Loucy (cell line): ENCODE data around the gene FLVCR2.

Experiments used
- H2AFZ ChIP-seq: fragments of 200-600 bp; sonication (generic); 2 replicates; pipeline ENCODE4 v1.6.0; 2016; ENCODE audit warnings: antibody characterized with exemption, mild to moderate bottlenecking, low read length, moderate library complexity
- H3F3A ChIP-seq: fragments of 200-600 bp; 2 replicates; pipeline ENCODE4 v1.6.0; 2016; ENCODE audit warnings: antibody characterized with exemption, low read depth, mild to moderate bottlenecking
- H3K27me3 ChIP-seq: fragments of 200-600 bp; sonication (generic); 2 replicates; pipeline ENCODE4 v1.6.1; 2014; ENCODE audit warnings: low read length, mild to moderate bottlenecking; ENCODE audit not compliant: insufficient read depth, poor library complexity, severe bottlenecking
- H3K36me3 ChIP-seq: fragments of 200-600 bp; sonication (generic); 2 replicates; pipeline ENCODE4 v1.6.1; 2016; ENCODE audit warnings: low read length; ENCODE audit not compliant: insufficient read depth
- H3K4me1 ChIP-seq: fragments of 200-600 bp; sonication (generic); 2 replicates; pipeline ENCODE4 v1.5.1; 2014; ENCODE audit warnings: low read length, mild to moderate bottlenecking; ENCODE audit not compliant: insufficient read depth, poor library complexity, severe bottlenecking
- H3K4me2 ChIP-seq: fragments of 200-600 bp; sonication (generic); 2 replicates; pipeline ENCODE4 v1.6.0; 2014; ENCODE audit warnings: antibody characterized with exemption, low read length, low read depth, mild to moderate bottlenecking; ENCODE audit not compliant: poor library complexity, severe bottlenecking
- H3K4me3 ChIP-seq: fragments of 200-600 bp; sonication (generic); 2 replicates; pipeline ENCODE4 v1.5.1; 2014; ENCODE audit warnings: low read length, mild to moderate bottlenecking, mixed read lengths; ENCODE audit not compliant: poor library complexity, severe bottlenecking
- H3K79me2 ChIP-seq: fragments of 200-600 bp; sonication (generic); 2 replicates; pipeline ENCODE4 v1.6.1; 2014; ENCODE audit warnings: low read length; ENCODE audit not compliant: insufficient read depth
- H3K9ac ChIP-seq: fragments of 200-600 bp; sonication (generic); 2 replicates; pipeline ENCODE4 v1.6.0; 2014; ENCODE audit warnings: mild to moderate bottlenecking, low read depth, low read length, moderate library complexity; ENCODE audit not compliant: poor library complexity, severe bottlenecking
- H3K9me2 ChIP-seq: fragments of 200-600 bp; sonication (generic); replicated peaks from 2 replicates; pipeline ENCODE4 v1.6.1; 2016; ENCODE audit warnings: low read depth, low read length, mixed read lengths
- H3K9me3 ChIP-seq: fragments of 200-600 bp; sonication (generic); 2 replicates; pipeline ENCODE4 v1.6.1; 2014; ENCODE audit warnings: mild to moderate bottlenecking, antibody characterized with exemption, low read length, low read depth; ENCODE audit not compliant: insufficient read depth
- H4K20me1 ChIP-seq: fragments of 200-600 bp; sonication (generic); 2 replicates; pipeline ENCODE4 v1.6.0; 2014; ENCODE audit warnings: antibody characterized with exemption, low read length, mild to moderate bottlenecking; ENCODE audit not compliant: insufficient read depth, poor library complexity, severe bottlenecking
- EZH2phosphoT487 ChIP-seq: fragments of 200-600 bp; IDR thresholded peaks from 2 replicates; pipeline ENCODE4 v1.6.1; 2018; ENCODE audit warnings: antibody characterized with exemption, mild to moderate bottlenecking, moderate library complexity, borderline replicate concordance
- TF ChIP-seq, protein P1 (sequence below): fragments of 200-600 bp; sonication (generic); conservative IDR thresholded peaks from 2 replicates; pipeline ENCODE4 v1.5.1; 2014; ENCODE audit warnings: mild to moderate bottlenecking, antibody characterized with exemption, low read length

Gene FLVCR2

DNA sequence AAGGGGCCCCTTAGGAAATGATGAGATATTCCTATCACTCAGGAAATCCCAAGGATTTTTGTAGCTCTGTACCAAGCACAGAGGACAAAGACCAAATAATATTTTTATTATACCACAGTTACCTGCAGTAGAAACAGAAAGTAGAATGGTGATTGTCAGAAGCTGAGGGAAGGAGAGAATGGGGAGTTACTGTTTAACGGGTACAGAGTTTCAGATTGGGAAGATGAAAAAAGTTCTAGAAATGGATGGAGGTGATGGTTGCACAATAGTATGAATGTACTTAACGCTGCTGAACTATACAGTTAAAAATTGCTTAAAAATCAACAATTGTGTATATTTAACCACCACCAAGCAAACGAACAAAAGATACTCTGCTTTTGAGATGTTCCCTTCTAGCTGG is 24.1 kb downstream of the FLVCR2 start:
- H3K36me3 ChIP-seq = no peaks in the 10 kb centered on the region
- H4K20me1 ChIP-seq = no peaks in the 10 kb centered on the region
- no peaks in the 10 kb centered on the region for H3F3A ChIP-seq
- H3K9me2 ChIP-seq = no peaks in the 10 kb centered on the region
- no peaks in the 10 kb centered on the region for H3K27me3 ChIP-seq
- no peak overlapping the region for H2AFZ ChIP-seq
- no peak overlapping the region for H3K9ac ChIP-seq
- TF ChIP-seq, protein P1, sequence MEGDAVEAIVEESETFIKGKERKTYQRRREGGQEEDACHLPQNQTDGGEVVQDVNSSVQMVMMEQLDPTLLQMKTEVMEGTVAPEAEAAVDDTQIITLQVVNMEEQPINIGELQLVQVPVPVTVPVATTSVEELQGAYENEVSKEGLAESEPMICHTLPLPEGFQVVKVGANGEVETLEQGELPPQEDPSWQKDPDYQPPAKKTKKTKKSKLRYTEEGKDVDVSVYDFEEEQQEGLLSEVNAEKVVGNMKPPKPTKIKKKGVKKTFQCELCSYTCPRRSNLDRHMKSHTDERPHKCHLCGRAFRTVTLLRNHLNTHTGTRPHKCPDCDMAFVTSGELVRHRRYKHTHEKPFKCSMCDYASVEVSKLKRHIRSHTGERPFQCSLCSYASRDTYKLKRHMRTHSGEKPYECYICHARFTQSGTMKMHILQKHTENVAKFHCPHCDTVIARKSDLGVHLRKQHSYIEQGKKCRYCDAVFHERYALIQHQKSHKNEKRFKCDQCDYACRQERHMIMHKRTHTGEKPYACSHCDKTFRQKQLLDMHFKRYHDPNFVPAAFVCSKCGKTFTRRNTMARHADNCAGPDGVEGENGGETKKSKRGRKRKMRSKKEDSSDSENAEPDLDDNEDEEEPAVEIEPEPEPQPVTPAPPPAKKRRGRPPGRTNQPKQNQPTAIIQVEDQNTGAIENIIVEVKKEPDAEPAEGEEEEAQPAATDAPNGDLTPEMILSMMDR = no peak
- no peak for TF ChIP-seq EZH2phosphoT487
- H3K9me3 ChIP-seq = no peaks in the 10 kb centered on the region
- no peaks in the 10 kb centered on the region for H3K4me1 ChIP-seq
- H3K79me2 ChIP-seq = no peaks in the 10 kb centered on the region
- no peak overlapping the region for H3K4me2 ChIP-seq
- no peak overlapping the region for H3K4me3 ChIP-seq

DNA sequence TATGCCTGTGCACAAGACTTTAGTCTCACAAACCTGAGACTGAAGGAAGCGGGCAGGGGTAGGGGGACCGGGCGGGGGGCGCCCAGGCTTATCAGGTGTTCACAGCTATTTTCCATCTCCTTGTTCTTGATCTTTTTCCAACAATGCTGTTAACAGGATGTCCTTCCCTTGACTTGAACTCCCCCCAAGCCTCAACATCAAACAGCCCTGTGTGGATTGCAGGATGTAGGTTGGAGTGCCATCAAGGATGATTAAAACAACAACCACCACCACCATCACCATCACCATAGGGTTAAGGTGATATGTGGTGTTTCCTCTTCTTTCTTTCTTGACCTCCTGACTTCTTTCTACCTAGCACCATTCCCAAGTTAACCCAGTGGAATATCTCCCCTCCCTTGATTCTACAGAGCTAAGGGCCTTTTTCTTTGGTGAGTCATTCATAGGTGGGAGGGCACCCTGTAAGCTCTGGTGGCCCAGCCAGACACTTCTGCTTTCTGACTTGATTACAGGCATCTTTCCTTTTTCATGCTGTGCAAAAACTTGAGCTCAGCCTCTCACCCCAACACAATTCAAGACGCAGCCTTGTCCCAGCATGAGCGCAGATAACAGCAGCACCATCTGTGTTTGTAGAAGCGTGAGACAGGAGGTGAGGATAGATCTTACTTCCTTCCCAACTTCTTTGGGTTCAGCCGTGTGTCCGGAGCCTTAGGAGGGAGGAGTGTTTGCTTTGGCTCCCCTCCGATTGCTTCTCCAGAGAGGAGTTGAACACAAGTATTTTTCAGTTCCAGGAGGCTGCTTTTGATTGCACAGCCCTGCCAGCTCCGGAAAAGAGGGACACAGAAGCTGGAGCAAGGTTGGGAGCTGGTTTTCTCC is 26.8 kb downstream of the FLVCR2 start:
- Histone ChIP-seq H3K36me3 (no peaks in the 10 kb centered on the region), H3K4me1 (no peaks in the 10 kb centered on the region), H3F3A (no peaks in the 10 kb centered on the region), H3K79me2 (no peaks in the 10 kb centered on the region), H3K4me2 (no peak overlapping the region), H2AFZ (no peak overlapping the region), H4K20me1 (no peaks in the 10 kb centered on the region), H3K9ac (no peak overlapping the region), H3K9me2 (no peaks in the 10 kb centered on the region), H3K27me3 (no peaks in the 10 kb centered on the region), H3K4me3 (no peak overlapping the region), H3K9me3 (no peaks in the 10 kb centered on the region)
- TF ChIP-seq EZH2phosphoT487 = no peak
- TF ChIP-seq, protein P1 = no peak

DNA sequence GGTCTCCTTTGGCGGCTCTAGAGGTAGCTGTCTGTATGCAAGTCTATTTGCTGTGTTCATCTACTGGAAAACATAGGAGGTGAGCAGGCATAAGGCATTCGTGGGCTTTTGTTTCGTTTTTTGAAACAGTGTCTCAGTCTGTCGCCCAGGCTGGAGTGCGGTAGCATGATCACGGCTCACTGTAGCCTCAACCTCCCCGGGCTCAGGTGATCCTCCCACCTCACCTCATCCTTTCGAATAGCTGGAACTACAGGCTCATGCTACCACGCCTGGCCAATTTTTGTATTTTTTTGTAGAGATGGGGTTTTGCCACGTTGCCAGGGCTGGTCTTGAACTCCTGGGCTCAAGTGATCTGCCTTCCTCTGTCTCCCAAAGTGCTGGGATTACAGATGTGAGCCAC is 27.5 kb downstream of the FLVCR2 start:
- no peaks in the 10 kb centered on the region for H4K20me1 ChIP-seq
- H3K9ac ChIP-seq = no peak overlapping the region
- H3K27me3 ChIP-seq = no peaks in the 10 kb centered on the region
- no peaks in the 10 kb centered on the region for H3F3A ChIP-seq
- no peaks in the 10 kb centered on the region for H3K4me1 ChIP-seq
- H3K4me3 ChIP-seq = no peak overlapping the region
- H3K79me2 ChIP-seq = no peaks in the 10 kb centered on the region
- no peaks in the 10 kb centered on the region for H3K9me2 ChIP-seq
- no peak overlapping the region for H3K4me2 ChIP-seq
- no peaks in the 10 kb centered on the region for H3K36me3 ChIP-seq
- no peaks in the 10 kb centered on the region for H3K9me3 ChIP-seq
- TF ChIP-seq EZH2phosphoT487 = no peak
- TF ChIP-seq, protein P1 = no peak
- H2AFZ ChIP-seq = no peak overlapping the region
